K562 (cell line): ENCODE data around the gene CD38.

Source experiments
- DNMT1 ChIP-seq: fragments of 450-650 bp; IDR thresholded peaks from 2 replicates; pipeline ENCODE4 v1.6.1; 2016; ENCODE audit warnings: antibody characterized with exemption, mild to moderate bottlenecking
- EGR1 ChIP-seq: fragments of 450-650 bp; conservative IDR thresholded peaks from 2 replicates; pipeline ENCODE4 v1.6.1; 2017; ENCODE audit warnings: mild to moderate bottlenecking
- ESRRA ChIP-seq: fragments of 450-650 bp; IDR thresholded peaks from 2 replicates; pipeline ENCODE4 v1.6.1; 2014; ENCODE audit warnings: low read depth, mild to moderate bottlenecking, moderate library complexity, borderline replicate concordance
- GABPA ChIP-seq: fragments of 200-800 bp; sonication (Bioruptor generic); conservative IDR thresholded peaks from 2 replicates; pipeline ENCODE4 v1.6.1; 2016; ENCODE audit warnings: low read depth, missing genetic modification characterization, missing compliant biosample characterization
- NR2F6 ChIP-seq: fragments of 450-650 bp; formaldehyde crosslinking; IDR thresholded peaks from 2 replicates; pipeline ENCODE4 v1.4.0; 2020; ENCODE audit warnings: mild to moderate bottlenecking
- NRF1 ChIP-seq, 2 experiments: fragments of 450-650 bp; IDR thresholded peaks in 1 of 2; conservative IDR thresholded peaks in 1 of 2; 2 replicates each; pipeline ENCODE4 v1.6.1; 2014; ENCODE audit warnings: mild to moderate bottlenecking in 2 of 2
- POLR2A ChIP-seq: fragments of 450-650 bp; conservative IDR thresholded peaks from 2 replicates; pipeline ENCODE4 v1.6.1; 2016
- POLR2AphosphoS5 ChIP-seq: IDR thresholded peaks from 2 replicates; pipeline ENCODE4 v1.6.1; 2011; ENCODE audit warnings: mild to moderate bottlenecking, low read depth, low read length, moderate library complexity; ENCODE audit not compliant: control insufficient read depth, insufficient read depth
- SNRNP70 ChIP-seq: fragments of 200-400 bp; formaldehyde crosslinking; optimal IDR thresholded peaks from 2 replicates; pipeline ENCODE3; 2017; ENCODE audit warnings: low read depth, low read length
- ZNF24 ChIP-seq: fragments of 450-650 bp; IDR thresholded peaks from 2 replicates; pipeline ENCODE4 v1.6.1; 2016
- TF ChIP-seq, protein P1 (sequence below): sonication (generic); formaldehyde crosslinking; IDR thresholded peaks from 2 replicates; pipeline ENCODE4 v1.9.0; 2022; ENCODE audit warnings: mild to moderate bottlenecking, missing genetic modification reagents

DNA sequence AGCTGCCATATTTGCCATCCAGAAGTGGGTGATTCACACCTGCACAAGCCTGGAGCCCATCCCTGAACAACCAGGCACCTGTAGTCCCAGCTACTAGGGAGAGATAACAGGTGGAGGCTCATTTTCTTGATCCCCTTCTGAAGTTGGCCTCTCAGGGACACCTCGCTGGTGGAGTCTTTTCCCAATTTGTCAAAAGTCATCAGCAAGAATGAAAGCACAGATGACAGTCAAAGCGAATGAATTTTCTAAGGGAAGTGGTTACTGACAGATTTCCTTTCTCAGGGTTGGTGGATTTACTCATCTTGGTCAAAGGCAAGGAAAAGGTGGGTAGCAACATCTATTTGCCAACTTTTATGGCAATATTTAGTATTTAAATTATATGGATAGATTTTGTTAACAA lies 123.9 kb downstream of the CD38 start:
- no peak for TF ChIP-seq NRF1 (conservative IDR thresholded peaks at IDR 0.05 in 1 of 2, IDR thresholded peaks at IDR 0.05 in 1 of 2)
- TF ChIP-seq, protein P1, sequence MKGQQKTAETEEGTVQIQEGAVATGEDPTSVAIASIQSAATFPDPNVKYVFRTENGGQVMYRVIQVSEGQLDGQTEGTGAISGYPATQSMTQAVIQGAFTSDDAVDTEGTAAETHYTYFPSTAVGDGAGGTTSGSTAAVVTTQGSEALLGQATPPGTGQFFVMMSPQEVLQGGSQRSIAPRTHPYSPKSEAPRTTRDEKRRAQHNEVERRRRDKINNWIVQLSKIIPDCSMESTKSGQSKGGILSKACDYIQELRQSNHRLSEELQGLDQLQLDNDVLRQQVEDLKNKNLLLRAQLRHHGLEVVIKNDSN: no peak
- no peak for TF ChIP-seq ZNF24
- TF ChIP-seq SNRNP70: no peak
- no peak for TF ChIP-seq GABPA (tag)
- no peak for TF ChIP-seq POLR2A
- TF ChIP-seq POLR2AphosphoS5: no peak
- TF ChIP-seq DNMT1: no peak
- no peak for TF ChIP-seq ESRRA
- TF ChIP-seq NR2F6 (CRISPR knock-in tag): no peak
- no peak for TF ChIP-seq EGR1
